IMR-90 (cell line): ENCODE results near the gene LIN52.

Experiments used
- CEBPB ChIP-seq: IDR thresholded peaks from 2 replicates; pipeline ENCODE4 v1.6.1; 2012; ENCODE audit warnings: low read depth, low read length, improper control_type of control experiment
- CTCF ChIP-seq: conservative IDR thresholded peaks from 2 replicates; pipeline ENCODE4 v1.5.1; 2012; ENCODE audit warnings: mild to moderate bottlenecking, low read depth, low read length, improper control_type of control experiment
- FOS ChIP-seq: fragments of 150-350 bp; IDR thresholded peaks from 2 replicates; pipeline ENCODE4 v1.6.1; 2016; ENCODE audit warnings: low read depth, low read length
- MAFK ChIP-seq: IDR thresholded peaks from 2 replicates; pipeline ENCODE4 v1.6.1; 2012; ENCODE audit warnings: low read depth, low read length, improper control_type of control experiment
- MAZ ChIP-seq: IDR thresholded peaks from 2 replicates; pipeline ENCODE4 v1.6.1; 2012; ENCODE audit warnings: low read depth, mild to moderate bottlenecking, low read length, improper control_type of control experiment, moderate library complexity, borderline replicate concordance
- POLR2A ChIP-seq: IDR thresholded peaks from 2 replicates; pipeline ENCODE4 v1.6.1; 2012; ENCODE audit warnings: mild to moderate bottlenecking, low read depth, low read length
- RAD21 ChIP-seq: IDR thresholded peaks from 2 replicates; pipeline ENCODE4 v1.6.1; 2012; ENCODE audit warnings: low read length, improper control_type of control experiment
- RCOR1 ChIP-seq: IDR thresholded peaks from 2 replicates; pipeline ENCODE4 v1.6.1; 2012; ENCODE audit warnings: mild to moderate bottlenecking, low read length, improper control_type of control experiment; ENCODE audit not compliant: insufficient replicate concordance

GRCh38 chr14:74169906-74170305, 85.2 kb downstream of the LIN52 start:
- TF ChIP-seq CTCF: no peak
- no peak for TF ChIP-seq POLR2A
- no peak for TF ChIP-seq RAD21
- TF ChIP-seq MAZ: no peak
- no peak for TF ChIP-seq CEBPB
- no peak for TF ChIP-seq RCOR1
- TF ChIP-seq MAFK: no peak
- no peak for TF ChIP-seq FOS
